ENCODE results near the gene KLF11.

Gene KLF11

GRCh38 chr2:10001586-10001985 lies 41.8 kb upstream of the KLF11 start:
- peak overlapping the region; percentile 16 for H3K9ac ChIP-seq (ENCODE audit: insufficient read length)
- peak overlapping the region; percentile 90 for H3K27ac ChIP-seq
- H3K9me3 ChIP-seq (ENCODE audit: low read depth, low read length) = no peaks in the 10 kb centered on the region
- no peak for TF ChIP-seq FOXP2 (optimal IDR thresholded peaks at IDR 0.05; ENCODE audit: control extremely low read depth, extremely low read length, insufficient read depth)
- no peak for TF ChIP-seq EZH2 (IDR thresholded peaks at IDR 0.05)
- TF ChIP-seq POLR2AphosphoS5 (IDR thresholded peaks at IDR 0.05; ENCODE audit: borderline replicate concordance, low read depth, low read length) = no peak
- no peaks in the 10 kb centered on the region for H3K36me3 ChIP-seq (ENCODE audit: insufficient read depth, low read length)
- no peak for DNase-seq (ENCODE audit: low read depth, low spot score)
- no peak overlapping the region for H3K4me3 ChIP-seq

DNA sequence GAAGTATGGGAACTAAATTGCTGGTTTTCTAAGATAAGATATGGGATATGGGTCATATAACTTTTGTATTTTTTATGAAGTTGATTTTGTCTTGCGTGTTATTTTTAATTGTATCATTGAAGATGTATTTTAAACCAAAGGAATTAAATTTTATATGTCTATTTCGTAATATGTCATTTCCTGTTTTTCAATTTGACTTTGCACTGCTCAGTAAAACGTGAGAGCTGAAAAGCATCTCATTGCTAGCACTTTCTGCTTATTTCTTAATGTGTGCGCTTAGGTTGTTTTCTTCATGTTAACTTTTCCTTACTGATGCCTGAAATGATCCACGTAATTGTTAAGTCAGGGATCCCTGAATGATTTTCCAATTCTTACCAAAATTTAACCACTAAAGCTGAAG lies 41.2 kb upstream of the KLF11 start:
- Histone ChIP-seq H3K4me3 (peak overlapping the region; percentile 50), H3K9me3 (ENCODE audit: low read depth, low read length) (no peaks in the 10 kb centered on the region), H3K36me3 (ENCODE audit: insufficient read depth, low read length) (no peaks in the 10 kb centered on the region), H3K9ac (ENCODE audit: insufficient read length) (peak overlapping the region; percentile 3), H3K27ac (peak overlapping the region; percentile 90)
- DNase-seq (ENCODE audit: low read depth, low spot score) = no peak
- no peak for TF ChIP-seq FOXP2 (optimal IDR thresholded peaks at IDR 0.05; ENCODE audit: control extremely low read depth, extremely low read length, insufficient read depth)
- TF ChIP-seq EZH2 (IDR thresholded peaks at IDR 0.05) = no peak
- no peak for TF ChIP-seq POLR2AphosphoS5 (IDR thresholded peaks at IDR 0.05; ENCODE audit: borderline replicate concordance, low read depth, low read length)

GRCh38 chr2:10002681-10003080 lies 40.7 kb upstream of the KLF11 start:
- peak overlapping the region; percentile 3 for H3K9ac ChIP-seq (ENCODE audit: insufficient read length)
- DNase-seq (ENCODE audit: low read depth, low spot score) = no peak
- H3K36me3 ChIP-seq (ENCODE audit: insufficient read depth, low read length) = no peaks in the 10 kb centered on the region
- TF ChIP-seq FOXP2 (optimal IDR thresholded peaks at IDR 0.05; ENCODE audit: control extremely low read depth, extremely low read length, insufficient read depth) = no peak
- no peak for TF ChIP-seq POLR2AphosphoS5 (IDR thresholded peaks at IDR 0.05; ENCODE audit: borderline replicate concordance, low read depth, low read length)
- TF ChIP-seq EZH2 (IDR thresholded peaks at IDR 0.05) = no peak
- H3K27ac ChIP-seq = peak overlapping the region; percentile 90
- H3K4me3 ChIP-seq = peak overlapping the region; percentile 50; the same call in 1 of the 2 replicates
- H3K9me3 ChIP-seq (ENCODE audit: low read depth, low read length) = no peaks in the 10 kb centered on the region

GRCh38 chr2:10003206-10004125 lies 39.9 kb upstream of the KLF11 start:
- H3K4me3 ChIP-seq = no peak overlapping the region
- H3K9me3 ChIP-seq (ENCODE audit: low read depth, low read length) = no peaks in the 10 kb centered on the region
- H3K9ac ChIP-seq (ENCODE audit: insufficient read length) = no peak overlapping the region
- peak overlapping the region; percentile 90; the same call in 1 of the 2 replicates for H3K27ac ChIP-seq
- no peaks in the 10 kb centered on the region for H3K36me3 ChIP-seq (ENCODE audit: insufficient read depth, low read length)
- no peak for DNase-seq (ENCODE audit: low read depth, low spot score)
- TF ChIP-seq EZH2 (IDR thresholded peaks at IDR 0.05) = no peak
- TF ChIP-seq POLR2AphosphoS5 (IDR thresholded peaks at IDR 0.05; ENCODE audit: borderline replicate concordance, low read depth, low read length) = no peak
- no peak for TF ChIP-seq FOXP2 (optimal IDR thresholded peaks at IDR 0.05; ENCODE audit: control extremely low read depth, extremely low read length, insufficient read depth)

- H3K9me3 ChIP-seq (ENCODE audit: low read depth, low read length) = no peaks in the 10 kb centered on the region
- TF ChIP-seq EZH2 (IDR thresholded peaks at IDR 0.05) (no peak), POLR2AphosphoS5 (IDR thresholded peaks at IDR 0.05; ENCODE audit: borderline replicate concordance, low read depth, low read length) (no peak), FOXP2 (optimal IDR thresholded peaks at IDR 0.05; ENCODE audit: control extremely low read depth, extremely low read length, insufficient read depth) (no peak)
- H3K9ac ChIP-seq (ENCODE audit: insufficient read length) = no peak overlapping the region
- H3K36me3 ChIP-seq (ENCODE audit: insufficient read depth, low read length) = no peaks in the 10 kb centered on the region
- no peak overlapping the region for H3K27ac ChIP-seq
- DNase-seq (ENCODE audit: low read depth, low spot score) = no peak
- no peak overlapping the region for H3K4me3 ChIP-seq
These were observed 38.9 kb upstream of the KLF11 start for GRCh38 chr2:10004401-10004800.

GRCh38 chr2:10004836-10005235 lies 38.5 kb upstream of the KLF11 start:
- Histone ChIP-seq H3K4me3 (no peak overlapping the region), H3K9me3 (ENCODE audit: low read depth, low read length) (no peaks in the 10 kb centered on the region), H3K36me3 (ENCODE audit: insufficient read depth, low read length) (no peaks in the 10 kb centered on the region), H3K9ac (ENCODE audit: insufficient read length) (no peak overlapping the region), H3K27ac (no peak overlapping the region)
- DNase-seq (ENCODE audit: low read depth, low spot score) = no peak
- no peak for TF ChIP-seq EZH2 (IDR thresholded peaks at IDR 0.05)

DNA sequence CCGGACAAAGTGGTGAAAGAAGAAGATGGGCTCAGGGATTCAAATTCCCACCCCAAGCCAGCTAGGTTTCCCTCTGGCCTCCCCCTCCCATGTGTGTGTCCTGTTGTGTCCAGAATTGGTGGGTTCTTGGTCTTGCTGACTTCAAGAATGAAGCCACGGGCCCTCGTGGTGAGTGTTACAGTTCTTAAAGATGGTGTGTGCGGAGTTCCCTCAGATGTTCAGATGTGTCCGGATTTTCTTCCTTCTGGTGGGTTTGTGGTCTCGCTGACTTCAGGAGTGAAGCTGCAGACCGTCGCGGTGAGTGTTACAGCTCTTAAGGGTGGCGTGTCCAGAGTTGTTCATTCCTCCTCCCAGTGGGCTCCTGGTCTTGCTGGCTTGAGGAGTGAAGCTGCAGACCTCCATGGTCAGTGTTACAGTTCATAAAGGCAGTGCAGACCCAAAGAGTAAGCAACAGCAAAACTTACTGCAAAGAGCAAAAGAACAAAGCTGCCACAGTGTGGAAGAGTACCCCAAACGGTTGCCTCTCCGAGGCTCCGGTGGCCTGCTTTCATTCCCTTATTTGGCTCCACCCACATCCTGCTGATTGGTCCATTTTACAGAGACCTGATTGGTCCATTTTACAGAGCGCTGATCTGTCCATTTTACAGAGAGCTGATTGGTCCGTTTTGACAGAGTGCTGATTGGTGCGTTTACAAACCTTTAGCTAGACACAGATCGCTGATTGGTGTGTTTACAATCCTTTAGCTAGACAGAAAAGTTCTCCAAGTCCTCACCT lies 37.7 kb upstream of the KLF11 start:
- no peak overlapping the region for H3K4me3 ChIP-seq
- H3K27ac ChIP-seq = no peak overlapping the region
- H3K9ac ChIP-seq (ENCODE audit: insufficient read length) = no peak overlapping the region
- H3K36me3 ChIP-seq (ENCODE audit: insufficient read depth, low read length) = no peaks in the 10 kb centered on the region
- no peaks in the 10 kb centered on the region for H3K9me3 ChIP-seq (ENCODE audit: low read depth, low read length)
- TF ChIP-seq FOXP2 (optimal IDR thresholded peaks at IDR 0.05; ENCODE audit: control extremely low read depth, extremely low read length, insufficient read depth) = no peak
- no peak for DNase-seq (ENCODE audit: low read depth, low spot score)

DNA sequence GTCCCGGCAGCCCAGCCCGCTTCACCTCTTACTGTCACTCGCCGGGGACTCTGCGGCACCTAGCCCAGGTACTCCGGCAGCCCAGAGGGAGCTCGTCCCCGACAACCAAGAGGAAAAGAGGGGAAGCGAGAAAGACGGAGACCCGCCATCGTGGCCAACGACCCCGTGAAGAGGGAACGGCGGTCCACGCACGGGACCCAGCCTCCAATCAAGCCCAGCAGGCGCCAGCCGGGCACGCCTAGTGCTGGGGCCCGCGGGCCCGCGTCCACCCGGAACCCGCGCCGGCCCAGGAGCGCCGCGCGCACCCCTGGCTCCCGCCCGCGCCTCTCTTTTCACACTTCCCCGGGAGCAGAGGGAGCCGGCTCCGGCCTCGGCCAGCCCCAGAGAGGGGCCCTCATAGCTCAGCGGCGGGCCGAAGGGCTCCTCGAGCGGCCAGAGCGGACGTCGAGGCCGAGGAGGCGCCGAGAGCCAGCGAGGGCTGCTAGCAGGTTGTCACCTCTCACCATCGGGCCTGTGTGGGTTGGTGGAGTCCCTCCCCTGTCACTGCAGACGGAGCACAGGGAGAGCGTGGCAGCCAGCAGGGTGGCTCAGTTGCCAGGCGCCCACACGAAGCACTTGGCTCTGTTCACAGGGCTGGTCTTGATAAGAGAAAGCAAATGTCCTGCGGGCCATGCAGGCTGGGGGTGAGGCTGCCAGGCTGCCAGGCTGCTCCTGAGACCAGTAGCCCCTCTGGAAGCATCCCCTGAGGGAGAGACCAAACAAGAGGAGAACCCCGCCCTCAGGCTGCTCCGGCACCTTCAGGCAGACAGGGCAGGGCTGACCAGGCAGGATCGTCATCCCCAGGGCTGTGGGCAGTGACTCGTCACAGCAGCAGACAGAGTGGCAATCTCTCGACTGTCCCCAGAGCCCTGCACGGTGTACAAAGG lies 36.9 kb upstream of the KLF11 start:
- H3K4me3 ChIP-seq = no peak overlapping the region
- no peaks in the 10 kb centered on the region for H3K36me3 ChIP-seq (ENCODE audit: insufficient read depth, low read length)
- no peak overlapping the region for H3K9ac ChIP-seq (ENCODE audit: insufficient read length)
- H3K27ac ChIP-seq = no peak overlapping the region
- H3K9me3 ChIP-seq (ENCODE audit: low read depth, low read length) = no peaks in the 10 kb centered on the region
- no peak for DNase-seq (ENCODE audit: low read depth, low spot score)
- TF ChIP-seq EZH2 (IDR thresholded peaks at IDR 0.05) (no peak), FOXP2 (optimal IDR thresholded peaks at IDR 0.05; ENCODE audit: control extremely low read depth, extremely low read length, insufficient read depth) (no peak), POLR2AphosphoS5 (IDR thresholded peaks at IDR 0.05; ENCODE audit: borderline replicate concordance, low read depth, low read length) (no peak)

Data from SK-N-MC (cell line).